Body of pancreas (tissue), 4 donors: ENCODE data around the gene DERA.

Source experiments
- CTCF ChIP-seq, 7 experiments: fragments of 450-650 bp in 4 of 7; fragments of 200-600 bp in 3 of 7; sonication (generic) in 3 of 7; IDR thresholded peaks; one replicate each; pipeline ENCODE4 v1.5.1; 2016 to 2019; ENCODE audit warnings: antibody characterized with exemption in 7 of 7
- POLR2A ChIP-seq, 3 donors: fragments of 450-650 bp; IDR thresholded peaks; one replicate each; pipeline ENCODE4 v1.6.1; 2016; ENCODE audit warnings: antibody characterized with exemption in 3 of 3, mild to moderate bottlenecking in 2 of 3

GRCh38 chr12:15918066-15918465 is 6.9 kb downstream of the DERA start:
- TF ChIP-seq CTCF (IDR thresholded peaks at IDR 0.05) (no peak), POLR2A (IDR thresholded peaks at IDR 0.05) (no peak)
